SU-DHL-6 (cell line): ENCODE results near the gene CANT1.

Experiments used
- CTCF ChIP-seq: fragments of 200-600 bp; sonication (generic); IDR thresholded peaks from one replicate; pipeline ENCODE4 v1.5.1; 2017; ENCODE audit warnings: antibody characterized with exemption, mild to moderate bottlenecking, low read length, moderate library complexity; ENCODE audit not compliant: insufficient read depth, poor library complexity, severe bottlenecking
- EZH2phosphoT487 ChIP-seq: fragments of 200-600 bp; sonication (generic), shearing (Covaris generic); conservative IDR thresholded peaks from 2 replicates; pipeline ENCODE4 v1.6.1; 2018; ENCODE audit warnings: mild to moderate bottlenecking, antibody characterized with exemption, low read length, moderate library complexity, mixed read lengths

- TF ChIP-seq CTCF, result no peak
- no peak for TF ChIP-seq EZH2phosphoT487
These were observed 34.9 kb upstream of the CANT1 start for GRCh38 chr17:79044462-79044861.
